ENCODE measurements around the gene RSU1. TPM values are rescaled to one million over a fixed set of nuclear protein-coding genes. Genes with fewer than 3 reads are reported as not detected.
A peak's percentile ranks its signal among the peaks of the same experiment; 100 is the strongest.

RSU1 gene
- total RNA-seq, 1 donor from 2014 or later = 51.0 TPM

GRCh38 chr10:16822027-16822426 is 4.8 kb upstream of the RSU1 start:
- no peak for DNase-seq (ENCODE audit: low spot score)

GRCh38 chr10:16820421-16820820 is 3.2 kb upstream of the RSU1 start:
- DNase-seq (ENCODE audit: low spot score) = no peak

- no peak for DNase-seq (ENCODE audit: low spot score)
These were observed 2.8 kb upstream of the RSU1 start for GRCh38 chr10:16820018-16820417.

GRCh38 chr10:16819436-16819835 is 2.2 kb upstream of the RSU1 start:
- DNase-seq (ENCODE audit: low spot score) = no peak

GRCh38 chr10:16819026-16819425 is 1.8 kb upstream of the RSU1 start:
- DNase-seq (ENCODE audit: low spot score) = no peak

- peak; percentile 25 for DNase-seq (ENCODE audit: low spot score)
These were observed 447 bp downstream of the RSU1 start for GRCh38 chr10:16816830-16817124.

- DNase-seq (ENCODE audit: low spot score) = no peak
These were observed 1.1 kb downstream of the RSU1 start for GRCh38 chr10:16816171-16816570.

- no peak for DNase-seq (ENCODE audit: low spot score)
These were observed 3.2 kb downstream of the RSU1 start for GRCh38 chr10:16814012-16814411.

- no peak for DNase-seq (ENCODE audit: low spot score)
These were observed 4.5 kb downstream of the RSU1 start for GRCh38 chr10:16812676-16813075.

- DNase-seq (ENCODE audit: low spot score) = no peak
These were observed 5.5 kb downstream of the RSU1 start for GRCh38 chr10:16811765-16812164.

- DNase-seq (ENCODE audit: low spot score) = no peak
These were observed 5.9 kb downstream of the RSU1 start for GRCh38 chr10:16811292-16811691.

- peak; percentile 13 for DNase-seq (ENCODE audit: low spot score)
These were observed 8.0 kb downstream of the RSU1 start for GRCh38 chr10:16809074-16809718.

GRCh38 chr10:16804123-16804522 is 13.1 kb downstream of the RSU1 start:
- no peak for DNase-seq (ENCODE audit: low spot score)

- DNase-seq (ENCODE audit: low spot score) = no peak
These were observed 13.8 kb downstream of the RSU1 start for GRCh38 chr10:16803464-16803863.

- no peak for DNase-seq (ENCODE audit: low spot score)
These were observed 17.6 kb downstream of the RSU1 start for GRCh38 chr10:16799621-16800020.

- no peak for DNase-seq (ENCODE audit: low spot score)
These were observed 18.7 kb downstream of the RSU1 start for GRCh38 chr10:16798571-16798970.

GRCh38 chr10:16795410-16796073 is 21.7 kb downstream of the RSU1 start:
- DNase-seq (ENCODE audit: low spot score) = no peak

GRCh38 chr10:16794005-16794404 is 23.2 kb downstream of the RSU1 start:
- DNase-seq (ENCODE audit: low spot score) = no peak

GRCh38 chr10:16792675-16793074 is 24.5 kb downstream of the RSU1 start:
- DNase-seq (ENCODE audit: low spot score) = no peak

- DNase-seq (ENCODE audit: low spot score) = no peak
These were observed 27.5 kb downstream of the RSU1 start for GRCh38 chr10:16789765-16790164.

GRCh38 chr10:16789261-16789660 is 28.0 kb downstream of the RSU1 start:
- DNase-seq (ENCODE audit: low spot score) = no peak

GRCh38 chr10:16788778-16789177 is 28.4 kb downstream of the RSU1 start:
- no peak for DNase-seq (ENCODE audit: low spot score)

GRCh38 chr10:16788125-16788524 is 29.1 kb downstream of the RSU1 start:
- DNase-seq (ENCODE audit: low spot score) = no peak

- DNase-seq (ENCODE audit: low spot score) = no peak
These were observed 29.8 kb downstream of the RSU1 start for GRCh38 chr10:16787361-16787791.

All from mucosa of gallbladder (tissue), 1 donor.